Ectodermal cell (in vitro differentiated cells): ENCODE data around the gene MRPL50.
A peak's percentile ranks its signal among the peaks of the same experiment; 100 is the strongest.

Experiments
- H3K27ac ChIP-seq: 2 replicates; pipeline ENCODE4 v1.7.0; 2013; ENCODE audit warnings: mild to moderate bottlenecking, low read depth, low read length; ENCODE audit not compliant: insufficient read depth, poor library complexity, severe bottlenecking
- H3K27me3 ChIP-seq: 2 replicates; pipeline ENCODE4 v1.7.0; 2013; ENCODE audit warnings: mild to moderate bottlenecking, low read length; ENCODE audit not compliant: insufficient read depth, control insufficient read depth, poor library complexity, severe bottlenecking
- H3K36me3 ChIP-seq: one replicate; pipeline ENCODE4 v1.7.0; 2013; ENCODE audit warnings: low read length; ENCODE audit not compliant: control insufficient read depth, insufficient read depth
- H3K4me1 ChIP-seq: one replicate; pipeline ENCODE4 v1.7.0; 2013; ENCODE audit warnings: low read length; ENCODE audit not compliant: control insufficient read depth, insufficient read depth
- H3K4me3 ChIP-seq: 2 replicates; pipeline ENCODE4 v1.7.0; 2013; ENCODE audit warnings: low read depth, low read length, control low read depth; ENCODE audit not compliant: insufficient read depth
- H3K9me3 ChIP-seq: 2 replicates; pipeline ENCODE4 v1.7.0; 2013; ENCODE audit warnings: mild to moderate bottlenecking, low read length, moderate library complexity; ENCODE audit not compliant: control insufficient read depth
- WGBS, 2 experiments: methylation state at CpG; one replicate each; pipeline ENCODE4 v1.1.7; 2013; ENCODE audit warnings: missing lambda C conversion rate in 2 of 2; 5-methylcytosine and 5-hydroxymethylcytosine counted together

Gene MRPL50

GRCh38 chr9:101418518-101419430 is 20.4 kb upstream of the MRPL50 start:
- WGBS, 2 experiments, result 87 to 89% methylated on average over 6 to 7 of the region's 7 CpGs
- Histone ChIP-seq H3K4me1 (no peaks in the 10 kb centered on the region), H3K27me3 (no peaks in the 10 kb centered on the region), H3K4me3 (no peak overlapping the region), H3K9me3 (no peaks in the 10 kb centered on the region), H3K36me3 (no peaks in the 10 kb centered on the region), H3K27ac (no peak overlapping the region)

- Histone ChIP-seq H3K9me3 (no peaks in the 10 kb centered on the region), H3K4me1 (no peaks in the 10 kb centered on the region), H3K27me3 (no peaks in the 10 kb centered on the region), H3K4me3 (no peak overlapping the region), H3K36me3 (no peaks in the 10 kb centered on the region), H3K27ac (no peak overlapping the region)
These were observed 19.6 kb upstream of the MRPL50 start for GRCh38 chr9:101417977-101418376.

GRCh38 chr9:101417389-101417788 is 19.0 kb upstream of the MRPL50 start:
- no peaks in the 10 kb centered on the region for H3K36me3 ChIP-seq
- no peaks in the 10 kb centered on the region for H3K27me3 ChIP-seq
- H3K4me1 ChIP-seq, result no peaks in the 10 kb centered on the region
- no peak overlapping the region for H3K27ac ChIP-seq
- H3K4me3 ChIP-seq, result no peak overlapping the region
- no peaks in the 10 kb centered on the region for H3K9me3 ChIP-seq

- Histone ChIP-seq H3K9me3 (no peaks in the 10 kb centered on the region), H3K36me3 (no peaks in the 10 kb centered on the region), H3K4me3 (no peak overlapping the region), H3K4me1 (no peaks in the 10 kb centered on the region), H3K27me3 (no peaks in the 10 kb centered on the region), H3K27ac (no peak overlapping the region)
These were observed 17.2 kb upstream of the MRPL50 start for GRCh38 chr9:101415578-101415977.

- H3K27me3 ChIP-seq, result no peaks in the 10 kb centered on the region
- no peak overlapping the region for H3K27ac ChIP-seq
- no peaks in the 10 kb centered on the region for H3K9me3 ChIP-seq
- no peaks in the 10 kb centered on the region for H3K4me1 ChIP-seq
- H3K36me3 ChIP-seq, result no peaks in the 10 kb centered on the region
- no peak overlapping the region for H3K4me3 ChIP-seq
These were observed 16.4 kb upstream of the MRPL50 start for GRCh38 chr9:101414839-101415238.

GRCh38 chr9:101409079-101409477 is 10.7 kb upstream of the MRPL50 start:
- Histone ChIP-seq H3K27ac (no peak overlapping the region), H3K9me3 (no peaks in the 10 kb centered on the region), H3K36me3 (peaks cover 51% of the 10 kb centered on the region), H3K4me3 (no peak overlapping the region), H3K27me3 (no peaks in the 10 kb centered on the region), H3K4me1 (no peaks in the 10 kb centered on the region)
- WGBS, 2 experiments, result 95 to 96% methylated on average over 4 of the region's 4 CpGs

- H3K36me3 ChIP-seq, result peaks cover 57% of the 10 kb centered on the region
These were observed 10.1 kb upstream of the MRPL50 start for GRCh38 chr9:101408374-101409078.

GRCh38 chr9:101403516-101404285 is 5.3 kb upstream of the MRPL50 start:
- peaks cover 82% of the 10 kb centered on the region for H3K36me3 ChIP-seq
- H3K9me3 ChIP-seq, result no peaks in the 10 kb centered on the region
- no peak overlapping the region for H3K27ac ChIP-seq
- WGBS, 2 experiments, result 93 to 95% methylated on average over 8 of the region's 9 CpGs
- peaks cover 10% of the 10 kb centered on the region for H3K4me1 ChIP-seq
- H3K4me3 ChIP-seq, result no peak overlapping the region
- H3K27me3 ChIP-seq, result no peaks in the 10 kb centered on the region

More at GRCh38 chr9:101408374-101409078, 10.1 kb upstream of the MRPL50 start:
- Histone ChIP-seq H3K4me1 (no peaks in the 10 kb centered on the region), H3K9me3 (no peaks in the 10 kb centered on the region), H3K27ac (no peak overlapping the region), H3K27me3 (no peaks in the 10 kb centered on the region), H3K4me3 (no peak overlapping the region)
- 93 to 100% methylated on average over 4 of the region's 5 CpGs for WGBS, 2 experiments

GRCh38 chr9:101400120-101400519 is 1.7 kb upstream of the MRPL50 start:
- Histone ChIP-seq H3K4me1 (peaks cover 10% of the 10 kb centered on the region), H3K27me3 (no peaks in the 10 kb centered on the region), H3K36me3 (peaks cover 51% of the 10 kb centered on the region), H3K27ac (no peak overlapping the region), H3K9me3 (no peaks in the 10 kb centered on the region), H3K4me3 (no peak overlapping the region)
- WGBS, 2 experiments, result 88 to 90% methylated on average over 5 of the region's 5 CpGs

GRCh38 chr9:101399643-101399970 is 1.2 kb upstream of the MRPL50 start:
- 87 to 93% methylated on average over 2 of the region's 2 CpGs for WGBS, 2 experiments
- peak overlapping the region; percentile 63 for H3K4me3 ChIP-seq
- no peak overlapping the region for H3K27ac ChIP-seq
- H3K9me3 ChIP-seq, result no peaks in the 10 kb centered on the region
- peaks cover 46% of the 10 kb centered on the region for H3K36me3 ChIP-seq
- peaks cover 10% of the 10 kb centered on the region for H3K4me1 ChIP-seq
- H3K27me3 ChIP-seq, result no peaks in the 10 kb centered on the region
